HG02885 (cell line): ENCODE data around the gene ASPSCR1.
"Not testable (repeated sequence)": the region's sequence is repeated elsewhere in the genome, so short reads cannot be mapped to it uniquely, and the experiment has no call there.

Source experiments
- ATAC-seq: cut with Tn5 transposase; IDR thresholded peaks from one replicate; pipeline ENCODE4 v1.9.1; 2021; ENCODE audit warnings: mild to moderate bottlenecking; ENCODE audit not compliant: unreplicated experiment, poor library complexity

ASPSCR1 gene

GRCh38 chr17:81978524-81979298 lies 1.3 kb downstream of the ASPSCR1 start:
- ATAC-seq, result no peak

- no peak for ATAC-seq
These were observed 2.7 kb downstream of the ASPSCR1 start for GRCh38 chr17:81980122-81980521.

- ATAC-seq, result no peak
These were observed 3.4 kb downstream of the ASPSCR1 start for GRCh38 chr17:81980707-81981343.

- ATAC-seq, result not testable (repeated sequence)
These were observed 4.1 kb downstream of the ASPSCR1 start for GRCh38 chr17:81981511-81981910.

GRCh38 chr17:81983011-81983638 lies 5.7 kb downstream of the ASPSCR1 start:
- ATAC-seq, result no peak

- ATAC-seq, result no peak
These were observed 6.4 kb downstream of the ASPSCR1 start for GRCh38 chr17:81983639-81984373.

GRCh38 chr17:81984773-81985410 lies 7.5 kb downstream of the ASPSCR1 start:
- no peak for ATAC-seq

- ATAC-seq, result no peak
These were observed 9.2 kb downstream of the ASPSCR1 start for GRCh38 chr17:81986606-81987005.

- ATAC-seq, result no peak
These were observed 9.8 kb downstream of the ASPSCR1 start for GRCh38 chr17:81987161-81987770.

- no peak for ATAC-seq
These were observed 13.6 kb downstream of the ASPSCR1 start for GRCh38 chr17:81990836-81991683.

GRCh38 chr17:81991684-81992305 lies 14.4 kb downstream of the ASPSCR1 start:
- ATAC-seq, result no peak

GRCh38 chr17:81992306-81993102 lies 15.1 kb downstream of the ASPSCR1 start:
- no peak for ATAC-seq

GRCh38 chr17:81993729-81994592 lies 16.5 kb downstream of the ASPSCR1 start:
- ATAC-seq, result no peak

- ATAC-seq, result no peak
These were observed 17.4 kb downstream of the ASPSCR1 start for GRCh38 chr17:81994593-81995462.

GRCh38 chr17:81995463-81996231 lies 18.2 kb downstream of the ASPSCR1 start:
- ATAC-seq, result no peak
